GM12874 (cell line): ENCODE measurements around the gene SP1.

Experiments used
- TF ChIP-seq, protein P1 (sequence below): IDR thresholded peaks from 2 replicates; pipeline ENCODE4 v1.5.1; 2011; ENCODE audit warnings: low read depth, mild to moderate bottlenecking, control low read depth, low read length, moderate library complexity; ENCODE audit not compliant: insufficient read depth

Gene SP1

DNA sequence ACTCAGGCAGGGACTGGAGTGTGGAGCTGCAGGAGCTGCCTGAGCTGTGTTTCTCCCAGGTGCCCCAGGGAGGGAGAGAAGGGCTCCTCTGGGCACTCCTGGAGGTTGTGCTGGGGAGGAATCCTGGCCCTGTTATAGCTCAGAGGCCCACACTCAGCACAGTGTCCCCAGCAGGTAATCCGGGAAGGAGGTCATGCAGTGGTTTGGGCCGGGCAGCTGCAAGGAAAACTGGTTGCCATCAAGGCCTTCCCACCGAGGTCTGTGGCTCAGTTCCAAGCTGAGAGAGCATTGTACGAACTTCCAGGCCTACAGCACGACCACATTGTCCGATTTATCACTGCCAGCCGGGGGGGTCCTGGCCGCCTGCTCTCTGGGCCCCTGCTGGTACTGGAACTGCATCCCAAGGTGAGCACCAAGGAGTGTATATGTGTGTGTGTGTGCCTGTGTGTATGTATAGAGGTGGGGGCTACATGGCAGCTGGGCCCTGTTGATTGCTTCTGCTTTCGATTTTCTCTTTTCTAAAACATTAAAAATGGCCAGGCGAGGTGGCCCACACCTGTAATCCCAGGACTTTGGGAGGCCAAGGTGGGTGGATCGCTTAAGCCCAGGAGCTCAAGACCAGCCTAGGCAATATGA lies 45.7 kb downstream of the SP1 start:
- TF ChIP-seq, protein P1, sequence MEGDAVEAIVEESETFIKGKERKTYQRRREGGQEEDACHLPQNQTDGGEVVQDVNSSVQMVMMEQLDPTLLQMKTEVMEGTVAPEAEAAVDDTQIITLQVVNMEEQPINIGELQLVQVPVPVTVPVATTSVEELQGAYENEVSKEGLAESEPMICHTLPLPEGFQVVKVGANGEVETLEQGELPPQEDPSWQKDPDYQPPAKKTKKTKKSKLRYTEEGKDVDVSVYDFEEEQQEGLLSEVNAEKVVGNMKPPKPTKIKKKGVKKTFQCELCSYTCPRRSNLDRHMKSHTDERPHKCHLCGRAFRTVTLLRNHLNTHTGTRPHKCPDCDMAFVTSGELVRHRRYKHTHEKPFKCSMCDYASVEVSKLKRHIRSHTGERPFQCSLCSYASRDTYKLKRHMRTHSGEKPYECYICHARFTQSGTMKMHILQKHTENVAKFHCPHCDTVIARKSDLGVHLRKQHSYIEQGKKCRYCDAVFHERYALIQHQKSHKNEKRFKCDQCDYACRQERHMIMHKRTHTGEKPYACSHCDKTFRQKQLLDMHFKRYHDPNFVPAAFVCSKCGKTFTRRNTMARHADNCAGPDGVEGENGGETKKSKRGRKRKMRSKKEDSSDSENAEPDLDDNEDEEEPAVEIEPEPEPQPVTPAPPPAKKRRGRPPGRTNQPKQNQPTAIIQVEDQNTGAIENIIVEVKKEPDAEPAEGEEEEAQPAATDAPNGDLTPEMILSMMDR: no peak

DNA sequence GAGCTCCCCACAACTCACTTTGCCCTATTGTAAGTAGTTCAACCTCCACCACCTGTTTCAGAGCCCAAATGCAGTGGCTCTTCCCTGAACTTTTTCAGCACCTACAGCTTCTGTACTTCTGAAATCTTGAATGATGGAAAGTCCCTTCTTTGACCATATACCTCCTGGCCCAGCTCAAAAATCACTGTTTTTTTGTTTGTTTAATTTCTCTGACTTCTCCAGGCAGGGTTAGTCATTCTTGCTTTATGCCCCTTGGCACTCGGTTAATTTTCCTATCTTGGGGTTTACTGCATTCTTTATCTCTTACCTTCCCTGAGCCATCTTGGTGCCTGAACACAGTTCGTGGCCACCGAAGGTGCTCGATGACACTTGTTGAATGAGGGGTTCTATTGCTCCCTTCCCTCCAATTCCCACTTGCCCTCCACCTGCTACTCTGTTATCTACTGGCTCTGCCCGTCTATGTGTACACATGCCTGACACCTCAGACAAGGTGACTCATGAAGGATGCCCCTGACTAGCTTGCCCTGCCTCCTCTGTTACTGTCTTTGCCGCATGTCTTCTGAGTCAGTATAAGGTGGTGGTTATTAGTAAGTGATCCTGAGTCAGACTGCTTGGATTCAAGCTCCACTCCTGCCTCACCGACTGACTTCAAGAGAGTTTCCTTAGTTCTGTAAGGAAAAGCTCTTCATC lies 48.1 kb downstream of the SP1 start:
- TF ChIP-seq, protein P1: no peak

DNA sequence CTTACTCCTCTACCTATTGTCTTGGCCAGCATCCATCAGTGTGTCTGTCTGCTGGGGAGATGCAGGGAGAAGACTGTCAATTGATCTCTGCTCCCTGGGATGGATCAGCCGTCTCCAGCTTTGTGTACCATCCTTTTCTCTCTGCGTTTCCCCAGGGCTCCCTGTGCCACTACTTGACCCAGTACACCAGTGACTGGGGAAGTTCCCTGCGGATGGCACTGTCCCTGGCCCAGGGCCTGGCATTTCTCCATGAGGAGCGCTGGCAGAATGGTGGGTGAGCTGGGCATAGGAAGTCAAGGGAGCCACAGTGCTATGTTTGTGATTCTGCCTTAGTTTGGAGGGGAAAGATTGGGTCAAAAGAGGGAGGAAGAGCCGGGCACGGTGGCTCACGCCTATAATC lies 48.8 kb downstream of the SP1 start:
- TF ChIP-seq, protein P1: no peak

DNA sequence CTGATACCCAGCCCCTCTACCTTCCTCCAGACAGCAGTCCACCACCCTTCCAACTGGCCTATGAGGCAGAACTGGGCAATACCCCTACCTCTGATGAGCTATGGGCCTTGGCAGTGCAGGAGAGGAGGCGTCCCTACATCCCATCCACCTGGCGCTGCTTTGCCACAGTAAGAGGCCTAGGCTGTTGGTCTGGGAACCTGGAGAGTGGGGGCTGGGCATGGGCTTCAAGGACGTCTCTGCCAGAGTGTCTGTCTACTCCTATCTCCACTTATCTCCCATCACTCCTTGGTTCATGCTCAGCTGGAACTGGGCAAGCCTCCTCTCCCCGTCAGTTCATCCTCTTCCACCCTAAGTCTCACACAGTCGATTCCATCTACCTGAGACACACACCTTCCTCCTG lies 50.1 kb downstream of the SP1 start:
- TF ChIP-seq, protein P1: no peak

DNA sequence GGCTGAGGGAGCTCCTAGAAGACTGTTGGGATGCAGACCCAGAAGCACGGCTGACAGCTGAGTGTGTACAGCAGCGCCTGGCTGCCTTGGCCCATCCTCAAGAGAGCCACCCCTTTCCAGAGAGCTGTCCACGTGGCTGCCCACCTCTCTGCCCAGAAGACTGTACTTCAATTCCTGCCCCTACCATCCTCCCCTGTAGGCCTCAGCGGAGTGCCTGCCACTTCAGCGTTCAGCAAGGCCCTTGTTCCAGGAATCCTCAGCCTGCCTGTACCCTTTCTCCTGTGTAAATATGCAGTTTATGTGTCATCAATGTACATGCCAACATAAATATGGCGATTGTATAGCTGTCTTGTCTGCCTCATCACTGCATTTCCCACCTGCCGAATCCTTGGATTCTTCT lies 51.2 kb downstream of the SP1 start:
- TF ChIP-seq, protein P1: no peak

DNA sequence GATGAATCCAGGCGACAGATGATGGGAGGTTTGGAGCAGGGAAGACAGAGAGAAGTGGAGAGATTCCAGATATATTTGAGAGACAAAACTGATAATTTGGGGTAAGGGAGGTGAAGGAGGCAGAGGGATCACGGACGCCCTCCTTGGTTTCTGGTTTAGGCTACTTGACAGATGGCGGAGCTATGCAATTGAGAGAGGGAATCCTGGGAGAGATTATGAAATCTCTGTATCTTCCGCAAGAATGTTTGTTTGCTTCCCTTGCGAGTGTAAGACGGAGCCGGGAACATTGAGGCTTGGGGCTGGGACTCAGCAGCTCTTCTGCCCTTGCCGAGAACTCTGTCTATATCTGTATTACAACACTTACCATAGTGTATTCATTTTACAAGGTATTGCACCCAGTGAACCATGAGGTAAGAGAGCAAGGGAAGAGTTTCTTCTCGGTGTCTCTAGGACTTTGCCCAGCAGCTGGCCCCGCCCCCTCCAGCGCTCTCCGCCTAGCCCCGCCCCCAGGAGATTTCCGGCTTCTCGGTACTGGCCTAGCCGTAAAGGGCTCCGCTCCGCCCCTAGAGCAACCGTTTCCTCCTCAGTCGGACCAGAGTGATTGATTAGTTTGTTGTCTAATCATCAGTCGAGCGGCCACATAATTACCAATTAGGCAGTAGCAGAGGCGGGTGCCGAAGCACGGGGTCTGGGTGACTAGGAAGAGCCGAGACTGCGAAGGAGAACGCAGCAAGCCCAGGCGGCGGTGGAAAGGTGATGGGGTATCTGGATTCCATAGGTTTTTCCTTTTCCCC lies 61.3 kb downstream of the SP1 start, which contains the start of gene PRR13:
Gene PRR13 (plus strand): TSS at position 695 of the 794 bp plus-strand sequence. CDS start 981 bp downstream, outside the sequence.
- TF ChIP-seq, protein P1: no peak

DNA sequence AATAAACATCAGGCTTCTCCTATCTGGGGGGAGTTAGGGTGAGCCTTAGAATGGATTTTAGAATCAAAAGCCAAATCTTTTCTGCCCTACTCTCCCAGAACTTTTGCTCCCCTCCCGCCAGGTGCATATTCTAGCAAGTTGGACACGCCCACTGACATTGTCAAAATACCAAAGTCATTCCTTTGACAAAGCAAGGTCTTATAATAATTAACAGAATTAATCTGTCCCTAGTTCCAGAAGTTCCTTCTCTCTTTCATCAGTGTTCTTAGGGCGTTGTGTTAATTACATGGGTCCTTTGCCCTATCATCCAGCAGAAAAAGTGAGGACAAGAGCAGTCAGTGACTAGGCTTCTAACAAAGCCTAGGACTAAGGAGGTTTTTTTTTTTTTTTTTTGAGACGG lies 64.0 kb downstream of the SP1 start:
- TF ChIP-seq, protein P1: no peak
